NOMO-1 (cell line): ENCODE data around the gene ANKRD28.
"Not testable (repeated sequence)": the region's sequence is repeated elsewhere in the genome, so short reads cannot be mapped to it uniquely, and the experiment has no call there.

ENCODE experiments used
- DNase-seq, 2 experiments: peaks; one replicate each; lab custom pipeline; 2025; ENCODE audit not compliant: unreplicated experiment in 2 of 2; lab: John Stamatoyannopoulos, UW

ANKRD28 gene

GRCh38 chr3:15638891-15639262 is 158.9 kb downstream of the ANKRD28 start:
- no peak for DNase-seq

DNA sequence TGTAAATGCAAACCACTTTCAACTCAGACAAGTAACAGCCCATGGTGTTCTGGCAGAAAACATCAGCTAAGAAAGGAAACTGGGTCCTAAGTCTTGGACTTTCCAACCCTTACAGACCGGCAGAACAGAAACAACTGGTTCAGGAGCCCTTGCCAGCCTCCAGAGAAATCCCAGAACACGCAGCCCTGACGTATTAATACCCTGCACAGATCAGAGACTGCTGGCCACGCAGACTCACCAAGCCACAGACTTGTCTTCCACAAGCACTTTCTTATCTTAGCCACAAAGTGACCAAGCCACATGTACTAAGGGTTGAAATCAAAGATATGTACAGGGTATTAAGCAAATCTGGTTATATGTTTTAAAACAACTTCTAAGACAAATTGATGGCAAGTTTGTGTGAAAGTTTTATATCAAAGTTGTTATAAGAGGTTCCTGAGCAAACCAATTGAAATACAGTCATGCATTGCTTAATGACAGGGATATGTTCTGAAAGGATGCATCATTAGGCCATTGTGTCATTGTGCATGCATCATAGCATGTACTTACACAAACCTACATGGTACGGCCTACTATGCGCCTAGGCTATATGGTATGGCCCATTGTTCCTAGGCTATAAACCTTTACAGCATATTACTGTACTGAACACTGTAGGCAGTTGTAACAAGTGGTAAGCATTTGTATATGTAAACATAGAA is 159.4 kb downstream of the ANKRD28 start:
- no peak for DNase-seq

DNA sequence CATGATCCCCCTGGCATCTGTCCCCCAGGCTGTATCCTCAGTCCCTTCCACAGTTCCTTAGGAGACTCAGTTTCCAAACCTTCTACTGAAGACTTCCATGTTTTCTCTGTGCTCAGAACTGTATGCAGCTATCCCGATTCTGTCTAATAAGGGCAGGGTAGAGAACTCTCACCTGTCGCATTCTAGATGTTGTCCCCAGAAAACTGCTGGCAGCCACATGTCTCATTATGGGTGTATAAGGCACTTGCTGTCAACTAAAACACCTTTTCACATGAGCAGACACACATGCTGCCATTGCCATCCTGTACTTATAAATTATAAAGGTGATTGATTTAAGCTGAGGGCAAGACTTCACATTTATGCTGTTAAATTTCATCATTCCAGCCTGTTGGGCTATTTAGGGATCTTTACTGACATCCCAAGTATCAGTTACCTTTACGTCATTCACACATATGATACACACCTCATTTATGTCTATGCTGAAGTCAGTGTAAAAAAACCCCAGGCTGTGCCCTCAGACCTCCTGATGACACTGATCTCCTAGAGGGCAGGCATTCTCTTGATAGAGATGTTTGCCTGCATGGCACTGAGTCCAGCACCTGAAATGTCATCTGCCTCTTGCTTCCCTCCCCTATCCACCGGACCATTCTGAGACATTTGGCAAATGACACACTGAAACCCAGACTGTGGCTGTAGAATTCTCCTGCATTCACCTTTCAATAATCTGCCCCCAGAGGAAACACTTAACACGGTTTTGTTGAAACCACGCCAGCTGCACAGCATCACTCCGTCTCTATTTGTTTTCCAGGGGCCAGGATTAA is 160.4 kb downstream of the ANKRD28 start:
- DNase-seq, result no peak

GRCh38 chr3:15636028-15636709 is 161.6 kb downstream of the ANKRD28 start:
- DNase-seq, result peak; percentile 34 to 37

DNA sequence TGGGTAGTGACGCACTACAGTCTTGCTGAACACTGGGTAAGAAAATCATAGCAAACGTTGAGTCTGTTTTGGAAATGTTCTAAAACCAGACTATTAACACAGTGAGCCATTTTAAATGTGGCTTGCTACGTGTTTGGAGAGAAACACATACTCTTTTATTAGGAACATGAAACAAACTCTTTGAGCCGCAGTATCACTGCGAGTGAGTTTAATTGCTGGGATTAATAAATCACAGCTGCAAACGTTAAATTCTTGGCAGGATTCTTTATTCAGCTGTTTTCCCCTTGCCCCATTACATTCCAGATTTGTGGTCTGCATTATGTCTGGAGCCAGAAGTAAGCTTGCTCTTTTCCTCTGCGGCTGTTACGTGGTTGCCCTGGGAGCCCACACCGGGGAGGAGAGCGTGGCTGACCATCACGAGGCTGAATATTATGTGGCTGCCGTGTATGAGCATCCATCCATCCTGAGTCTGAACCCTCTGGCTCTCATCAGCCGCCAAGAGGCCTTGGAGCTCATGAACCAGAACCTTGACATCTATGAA is 162.6 kb downstream of the ANKRD28 start:
- DNase-seq, result no peak

DNA sequence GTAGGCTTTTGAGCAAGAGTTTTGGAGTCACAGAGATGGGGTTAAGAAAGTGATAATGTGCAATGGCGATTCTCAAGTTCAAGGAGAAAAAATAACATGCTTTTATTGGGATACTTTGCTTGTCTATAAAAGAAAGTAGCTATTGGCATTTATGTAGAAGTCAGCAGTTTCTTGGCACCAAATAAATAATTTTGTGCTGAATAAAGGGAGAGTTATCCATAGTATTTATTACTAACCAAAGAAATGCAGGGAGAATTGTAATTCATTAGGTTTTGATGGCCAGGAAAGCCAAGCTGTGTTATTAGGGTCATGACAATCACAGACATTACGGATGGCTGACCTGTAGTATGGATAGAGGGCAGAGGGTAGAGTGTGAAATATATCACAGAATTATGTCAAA is 163.1 kb downstream of the ANKRD28 start:
- DNase-seq, result no peak

- DNase-seq, result no peak
These were observed 163.8 kb downstream of the ANKRD28 start for GRCh38 chr3:15633766-15634598.

GRCh38 chr3:15633159-15633558 is 164.6 kb downstream of the ANKRD28 start:
- no peak for DNase-seq

DNA sequence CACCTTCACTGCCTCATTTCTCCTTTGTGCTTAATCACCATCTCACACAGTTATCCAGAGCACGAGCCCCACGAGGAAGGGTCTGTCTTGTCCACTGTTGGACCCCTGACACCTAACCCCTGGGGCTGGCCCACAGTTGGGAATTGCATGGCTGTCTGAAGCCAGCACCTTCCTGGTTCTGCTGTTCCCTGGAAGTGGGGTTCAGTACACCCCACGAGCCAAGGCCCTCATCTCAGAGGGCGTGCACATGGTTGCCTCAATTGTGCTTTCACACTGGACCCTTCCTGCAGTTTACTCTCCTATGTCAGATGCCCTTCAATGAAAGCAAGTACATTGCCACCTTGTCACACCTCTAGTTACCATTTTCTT is 165.6 kb downstream of the ANKRD28 start:
- DNase-seq, result no peak

DNA sequence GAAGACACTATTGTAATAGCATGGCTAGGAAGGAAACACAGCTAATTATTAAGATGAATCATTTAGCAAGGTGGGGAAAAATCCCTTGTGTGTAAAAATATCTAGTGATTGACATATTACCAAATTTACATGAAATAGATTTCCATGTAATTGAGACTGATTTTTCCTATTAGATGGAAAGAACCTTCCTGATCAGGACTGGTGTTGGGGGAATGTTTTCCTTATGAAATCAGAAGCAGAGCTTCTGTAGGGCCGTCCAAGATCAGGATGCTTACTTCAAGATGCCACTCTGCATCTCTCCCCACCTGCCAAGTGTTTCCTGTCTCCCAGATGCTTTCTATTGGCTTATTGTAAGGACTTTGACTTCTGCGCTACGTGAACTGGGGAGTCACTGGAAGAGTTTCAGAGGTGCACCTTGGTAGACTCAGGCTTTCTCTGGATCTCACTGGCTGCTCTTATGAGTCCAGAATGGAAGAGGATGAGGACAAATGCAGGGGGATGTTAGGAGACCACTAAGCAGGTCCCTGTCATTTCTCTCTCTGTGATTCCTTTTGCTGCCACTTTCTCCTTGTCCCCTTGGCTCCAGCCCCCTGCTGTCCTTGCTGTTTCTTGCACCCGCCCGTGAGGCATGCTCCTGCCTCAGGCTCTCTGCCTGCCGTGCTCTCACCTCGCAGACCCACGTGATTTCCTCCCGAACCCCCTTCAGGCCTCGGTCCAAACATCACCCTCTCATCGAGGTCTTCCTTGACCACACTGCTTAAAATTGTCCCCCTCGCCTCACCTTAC is 166.2 kb downstream of the ANKRD28 start:
- no peak for DNase-seq

- no peak for DNase-seq
These were observed 167.0 kb downstream of the ANKRD28 start for GRCh38 chr3:15630646-15631350.

GRCh38 chr3:15629860-15630597 is 167.8 kb downstream of the ANKRD28 start:
- DNase-seq, result peak; percentile 42 to 92

- no peak for DNase-seq
These were observed 168.8 kb downstream of the ANKRD28 start for GRCh38 chr3:15628967-15629366.

DNA sequence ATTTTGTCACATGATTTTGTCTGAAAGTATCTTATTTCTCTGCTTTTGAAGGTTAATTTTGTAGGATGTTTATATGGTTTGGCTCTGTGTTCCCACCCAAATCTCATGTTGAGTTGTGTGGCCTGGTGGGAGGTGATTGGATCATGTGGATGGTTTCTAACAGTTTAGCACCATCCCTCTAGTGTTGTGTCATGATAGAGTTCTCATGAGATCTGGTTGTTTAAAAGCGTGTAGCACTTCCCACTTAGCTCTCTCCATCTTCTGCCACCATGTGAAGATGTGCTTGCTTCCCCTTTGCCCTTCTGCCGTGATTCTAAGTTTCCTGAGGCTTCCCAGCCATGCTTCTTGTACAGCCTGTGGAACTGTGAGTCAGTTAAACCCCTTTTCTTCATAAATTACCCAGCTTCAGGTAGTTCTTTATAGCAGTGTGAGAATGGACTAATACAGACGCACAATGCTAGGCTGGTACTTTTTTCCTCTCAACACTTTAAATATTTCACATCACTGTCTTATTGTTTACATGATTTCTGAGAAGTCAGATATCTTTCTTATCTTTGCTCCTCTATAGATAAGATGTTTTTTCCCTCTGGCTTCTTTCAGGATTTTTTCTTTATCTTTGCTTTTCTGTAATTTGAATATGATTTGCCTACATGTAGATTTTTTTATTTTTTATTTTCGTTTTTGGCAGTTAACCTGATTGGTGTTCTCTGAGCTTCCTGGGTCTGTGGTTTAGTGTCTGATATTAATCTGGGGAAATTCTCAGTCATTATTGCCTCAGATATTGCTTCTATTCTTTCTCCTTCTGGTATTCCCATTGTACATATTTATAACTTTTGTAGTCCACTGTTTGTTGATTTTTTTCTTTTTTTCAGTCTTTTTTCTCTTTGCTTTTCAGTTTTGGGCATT is 174.0 kb downstream of the ANKRD28 start:
- DNase-seq, result no peak

GRCh38 chr3:15619659-15620464 is 177.9 kb downstream of the ANKRD28 start:
- not testable (repeated sequence) for DNase-seq
